Activated naive CD8-positive, alpha-beta T cell (primary cell): ENCODE results near the gene FDXR.

Experiments used
- H3K27ac Mint-ChIP-seq: one replicate; pipeline ENCODE4 v1.8.0; 2021; ENCODE audit warnings: mixed read lengths
- H3K27me3 Mint-ChIP-seq: one replicate; pipeline ENCODE4 v1.8.0; 2021; ENCODE audit warnings: mixed read lengths
- H3K36me3 Mint-ChIP-seq: one replicate; pipeline ENCODE4 v1.8.0; 2021; ENCODE audit warnings: mixed read lengths
- H3K4me1 Mint-ChIP-seq: one replicate; pipeline ENCODE4 v1.8.0; 2021; ENCODE audit warnings: low read depth, mixed read lengths
- H3K4me3 Mint-ChIP-seq: one replicate; pipeline ENCODE4 v1.8.0; 2021; ENCODE audit warnings: mild to moderate bottlenecking, mixed read lengths
- H3K9me3 Mint-ChIP-seq: one replicate; pipeline ENCODE4 v1.8.0; 2021; ENCODE audit warnings: low read depth, mixed read lengths

Gene FDXR

GRCh38 chr17:74825952-74826719, 46.7 kb downstream of the FDXR start:
- Mint-ChIP-seq H3K36me3 (peaks cover 2% of the 10 kb centered on the region), H3K27ac (no peak overlapping the region), H3K27me3 (no peaks in the 10 kb centered on the region), H3K4me1 (no peaks in the 10 kb centered on the region), H3K4me3 (no peak overlapping the region), H3K9me3 (no peaks in the 10 kb centered on the region)

GRCh38 chr17:74824961-74825627, 47.7 kb downstream of the FDXR start:
- Mint-ChIP-seq H3K4me1 (no peaks in the 10 kb centered on the region), H3K4me3 (no peak overlapping the region), H3K27ac (no peak overlapping the region), H3K9me3 (no peaks in the 10 kb centered on the region), H3K36me3 (no peaks in the 10 kb centered on the region), H3K27me3 (no peaks in the 10 kb centered on the region)

DNA sequence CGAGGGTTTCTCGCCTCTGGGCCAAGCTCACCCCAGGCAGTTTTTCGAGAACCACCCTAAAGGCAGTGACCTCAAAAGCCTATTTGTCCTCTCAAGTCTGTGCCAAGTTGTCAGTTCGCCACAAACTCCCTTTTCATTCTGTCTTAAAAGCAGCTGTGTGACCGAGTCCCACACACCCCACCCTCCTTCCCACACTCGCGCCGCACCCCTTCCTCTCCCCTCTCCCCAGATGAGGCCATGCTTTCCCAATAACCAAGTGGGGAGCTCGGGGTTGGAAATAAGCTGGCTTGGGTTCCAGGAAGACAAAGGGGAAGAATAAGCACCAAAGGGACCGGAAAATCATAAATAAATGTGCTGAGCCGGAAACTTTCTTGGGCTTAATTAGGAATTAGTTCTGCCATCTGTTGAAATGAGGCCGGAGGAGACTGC, 49.8 kb downstream of the FDXR start:
- Mint-ChIP-seq H3K27me3 (no peaks in the 10 kb centered on the region), H3K36me3 (no peaks in the 10 kb centered on the region), H3K4me3 (no peak overlapping the region), H3K27ac (no peak overlapping the region), H3K4me1 (no peaks in the 10 kb centered on the region), H3K9me3 (no peaks in the 10 kb centered on the region)

GRCh38 chr17:74822335-74822938, 50.4 kb downstream of the FDXR start:
- no peak overlapping the region for H3K27ac Mint-ChIP-seq
- no peaks in the 10 kb centered on the region for H3K27me3 Mint-ChIP-seq

GRCh38 chr17:74821655-74822334, 51.0 kb downstream of the FDXR start:
- Mint-ChIP-seq H3K4me3 (no peak overlapping the region), H3K27me3 (no peaks in the 10 kb centered on the region), H3K36me3 (no peaks in the 10 kb centered on the region), H3K4me1 (no peaks in the 10 kb centered on the region), H3K9me3 (no peaks in the 10 kb centered on the region), H3K27ac (no peak overlapping the region)

More at GRCh38 chr17:74822335-74822938, 50.4 kb downstream of the FDXR start:
- Mint-ChIP-seq H3K36me3 (no peaks in the 10 kb centered on the region), H3K4me1 (no peaks in the 10 kb centered on the region), H3K4me3 (no peak overlapping the region), H3K9me3 (no peaks in the 10 kb centered on the region)

DNA sequence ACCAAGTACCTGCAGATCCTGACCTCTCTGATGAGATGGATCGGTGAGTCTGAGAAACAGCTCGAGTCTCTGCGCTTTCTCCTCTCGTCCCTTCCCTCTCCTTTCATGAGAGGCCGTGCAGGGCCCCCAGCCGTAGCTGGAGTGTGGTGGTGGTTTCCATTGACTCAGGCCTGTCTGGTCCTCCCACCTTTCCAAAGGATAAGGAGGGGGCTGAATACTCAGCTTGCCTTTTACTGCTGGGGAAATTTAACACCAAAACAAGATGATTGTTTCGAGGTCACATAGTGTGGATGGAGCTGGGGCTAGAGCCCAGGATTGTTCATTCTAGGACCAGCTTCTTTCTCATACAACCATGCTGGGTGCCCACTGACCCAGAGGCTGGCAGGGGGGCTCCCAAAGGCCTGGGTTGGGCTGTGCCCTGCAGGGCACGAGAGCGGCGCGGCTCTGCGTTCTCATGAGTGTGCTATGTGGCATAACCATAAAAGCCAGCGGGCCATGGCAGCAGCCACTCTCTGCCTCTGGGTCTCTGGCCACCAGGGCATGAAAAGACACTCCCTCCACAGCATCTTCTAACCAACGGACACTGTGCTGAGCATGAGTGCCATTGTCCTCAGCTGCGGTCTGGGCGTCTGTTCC, 52.9 kb downstream of the FDXR start:
- H3K36me3 Mint-ChIP-seq, result no peaks in the 10 kb centered on the region
- H3K27me3 Mint-ChIP-seq, result no peaks in the 10 kb centered on the region
- H3K9me3 Mint-ChIP-seq, result no peaks in the 10 kb centered on the region
- no peak overlapping the region for H3K4me3 Mint-ChIP-seq
- no peaks in the 10 kb centered on the region for H3K4me1 Mint-ChIP-seq
- no peak overlapping the region for H3K27ac Mint-ChIP-seq

- Mint-ChIP-seq H3K4me1 (no peaks in the 10 kb centered on the region), H3K36me3 (no peaks in the 10 kb centered on the region)
Observed at GRCh38 chr17:74818291-74818938, 54.4 kb downstream of the FDXR start.

DNA sequence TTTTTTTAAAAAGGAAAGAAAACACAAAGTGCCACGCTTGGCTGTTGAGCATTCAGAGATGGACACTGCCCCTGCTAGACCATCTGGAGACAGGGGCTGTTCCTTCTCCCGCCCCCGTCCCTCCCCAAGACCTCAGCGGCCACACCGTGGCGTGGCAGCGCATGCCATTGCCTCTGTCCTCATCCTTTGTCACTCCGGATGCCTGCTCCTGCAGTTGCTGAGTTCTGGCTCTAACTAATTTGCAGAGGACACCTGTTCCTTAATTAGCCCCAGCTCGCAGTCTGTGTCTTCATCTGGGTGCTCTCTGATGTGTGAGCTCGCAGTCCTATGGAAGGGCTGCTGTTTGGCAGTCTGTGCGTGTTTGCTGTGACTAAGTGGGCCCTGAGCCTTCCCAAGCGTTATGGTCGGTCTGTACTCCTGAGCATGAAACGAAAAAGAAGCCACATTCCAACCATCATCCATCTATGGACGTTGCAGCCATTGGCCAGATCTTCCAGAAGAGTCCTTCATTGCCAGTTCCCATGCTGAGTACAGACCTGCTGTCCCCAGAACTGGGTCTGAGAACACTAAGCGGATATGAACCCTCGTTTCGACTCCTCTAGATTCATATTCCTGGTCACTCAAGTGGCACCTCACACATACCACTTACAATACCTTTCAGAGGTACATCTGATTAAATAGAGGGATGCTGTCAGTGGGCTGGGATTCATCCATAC, 55.7 kb downstream of the FDXR start:
- H3K36me3 Mint-ChIP-seq, result no peaks in the 10 kb centered on the region
- no peak overlapping the region for H3K27ac Mint-ChIP-seq
- H3K4me3 Mint-ChIP-seq, result no peak overlapping the region
- no peaks in the 10 kb centered on the region for H3K27me3 Mint-ChIP-seq
- H3K4me1 Mint-ChIP-seq, result no peaks in the 10 kb centered on the region
- no peaks in the 10 kb centered on the region for H3K9me3 Mint-ChIP-seq

More at GRCh38 chr17:74818291-74818938, 54.4 kb downstream of the FDXR start:
- H3K27ac Mint-ChIP-seq, result no peak overlapping the region
- H3K4me3 Mint-ChIP-seq, result no peak overlapping the region
- H3K9me3 Mint-ChIP-seq, result no peaks in the 10 kb centered on the region
- H3K27me3 Mint-ChIP-seq, result no peaks in the 10 kb centered on the region

- H3K27me3 Mint-ChIP-seq, result no peaks in the 10 kb centered on the region
- H3K27ac Mint-ChIP-seq, result no peak overlapping the region
- no peaks in the 10 kb centered on the region for H3K4me1 Mint-ChIP-seq
- no peak overlapping the region for H3K4me3 Mint-ChIP-seq
- H3K36me3 Mint-ChIP-seq, result peaks cover 1% of the 10 kb centered on the region
- no peaks in the 10 kb centered on the region for H3K9me3 Mint-ChIP-seq
Observed at GRCh38 chr17:74815550-74816370, 57.0 kb downstream of the FDXR start.

DNA sequence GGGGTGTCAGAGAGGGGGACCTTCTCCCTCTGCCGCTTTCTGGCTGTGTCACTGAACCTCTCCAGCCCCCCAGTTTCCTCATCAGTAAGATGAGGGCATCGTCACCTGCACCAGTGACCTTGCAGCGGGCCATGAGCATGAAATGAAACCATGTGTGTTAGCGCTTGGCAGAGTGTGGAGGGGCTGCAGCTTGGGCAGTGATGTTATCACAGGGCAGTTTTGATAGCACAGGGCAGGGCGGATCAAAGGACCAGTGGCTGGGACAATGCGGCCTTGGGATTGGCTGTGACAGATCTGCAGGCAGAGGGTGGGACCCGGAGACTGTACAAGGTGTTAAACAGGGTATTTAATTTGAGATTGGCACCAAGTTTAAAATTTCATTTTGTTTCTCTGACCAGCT, 57.7 kb downstream of the FDXR start:
- Mint-ChIP-seq H3K4me1 (no peaks in the 10 kb centered on the region), H3K27ac (no peak overlapping the region), H3K27me3 (no peaks in the 10 kb centered on the region), H3K36me3 (peaks cover 4% of the 10 kb centered on the region), H3K9me3 (no peaks in the 10 kb centered on the region), H3K4me3 (no peak overlapping the region)

- H3K27me3 Mint-ChIP-seq, result no peaks in the 10 kb centered on the region
- no peak overlapping the region for H3K27ac Mint-ChIP-seq
- H3K9me3 Mint-ChIP-seq, result no peaks in the 10 kb centered on the region
- no peaks in the 10 kb centered on the region for H3K4me1 Mint-ChIP-seq
- H3K36me3 Mint-ChIP-seq, result peaks cover 6% of the 10 kb centered on the region
- H3K4me3 Mint-ChIP-seq, result no peak overlapping the region
Observed at GRCh38 chr17:74814453-74814852, 58.3 kb downstream of the FDXR start.
